Right forelimb (tissue), 1 donor: ENCODE results near the gene YLPM1.

Experiments
- DNase-seq: peaks from one replicate; pipeline ENCODE4 v3.0.0-alpha.2; 2018

YLPM1 gene

GRCh38 chr14:74846168-74846567 lies 83.1 kb downstream of the YLPM1 start:
- DNase-seq = peak; percentile 64

GRCh38 chr14:74846968-74847665 lies 84.0 kb downstream of the YLPM1 start:
- no peak for DNase-seq

GRCh38 chr14:74848768-74849167 lies 85.7 kb downstream of the YLPM1 start:
- no peak for DNase-seq

- DNase-seq = no peak
These were observed 89.9 kb downstream of the YLPM1 start for GRCh38 chr14:74852922-74853530.

GRCh38 chr14:74853581-74853980 lies 90.5 kb downstream of the YLPM1 start:
- DNase-seq = no peak

- no peak for DNase-seq
These were observed 91.9 kb downstream of the YLPM1 start for GRCh38 chr14:74855021-74855420.

GRCh38 chr14:74855945-74856344 lies 92.8 kb downstream of the YLPM1 start:
- DNase-seq = no peak

GRCh38 chr14:74856366-74856765 lies 93.2 kb downstream of the YLPM1 start:
- DNase-seq = no peak

GRCh38 chr14:74858022-74858421 lies 94.9 kb downstream of the YLPM1 start:
- DNase-seq = no peak

GRCh38 chr14:74859757-74860552 lies 96.8 kb downstream of the YLPM1 start:
- no peak for DNase-seq

GRCh38 chr14:74860899-74861733 lies 98.0 kb downstream of the YLPM1 start:
- peak; percentile 93 for DNase-seq

- no peak for DNase-seq
These were observed 98.6 kb downstream of the YLPM1 start for GRCh38 chr14:74861734-74862090.

- DNase-seq = no peak
These were observed 100.2 kb downstream of the YLPM1 start for GRCh38 chr14:74863274-74863673.

- DNase-seq = no peak
These were observed 101.1 kb downstream of the YLPM1 start for GRCh38 chr14:74864198-74864597.

- no peak for DNase-seq
These were observed 102.0 kb downstream of the YLPM1 start for GRCh38 chr14:74865156-74865555.

GRCh38 chr14:74866708-74867389 lies 103.7 kb downstream of the YLPM1 start:
- DNase-seq = no peak

GRCh38 chr14:74867673-74868072 lies 104.6 kb downstream of the YLPM1 start:
- no peak for DNase-seq

GRCh38 chr14:74868739-74869138 lies 105.6 kb downstream of the YLPM1 start:
- no peak for DNase-seq

GRCh38 chr14:74871819-74872218 lies 108.7 kb downstream of the YLPM1 start:
- DNase-seq = no peak

- DNase-seq = no peak
These were observed 112.1 kb downstream of the YLPM1 start for GRCh38 chr14:74875204-74875603.

GRCh38 chr14:74875941-74876913 lies 113.1 kb downstream of the YLPM1 start, which contains the start of gene PROX2:
TSS of gene PROX2 (minus strand) at chr14:74876145. CDS start at chr14:74863834, 12,311 bp downstream.
- DNase-seq = no peak
